Suprapubic skin (tissue), 4 donors: ENCODE data around the gene FANCE.

ENCODE experiments used
- POLR2A ChIP-seq, 2 donors: fragments of 450-650 bp; IDR thresholded peaks; one replicate each; pipeline ENCODE4 v1.6.1; 2017; ENCODE audit warnings: antibody characterized with exemption in 2 of 2, mild to moderate bottlenecking in 2 of 2, moderate library complexity in 2 of 2
- POLR2AphosphoS5 ChIP-seq, 3 donors: sonication (generic); formaldehyde crosslinking; IDR thresholded peaks; one replicate each; pipeline ENCODE4 v1.6.1; 2017; ENCODE audit warnings: antibody characterized with exemption in 3 of 3

DNA sequence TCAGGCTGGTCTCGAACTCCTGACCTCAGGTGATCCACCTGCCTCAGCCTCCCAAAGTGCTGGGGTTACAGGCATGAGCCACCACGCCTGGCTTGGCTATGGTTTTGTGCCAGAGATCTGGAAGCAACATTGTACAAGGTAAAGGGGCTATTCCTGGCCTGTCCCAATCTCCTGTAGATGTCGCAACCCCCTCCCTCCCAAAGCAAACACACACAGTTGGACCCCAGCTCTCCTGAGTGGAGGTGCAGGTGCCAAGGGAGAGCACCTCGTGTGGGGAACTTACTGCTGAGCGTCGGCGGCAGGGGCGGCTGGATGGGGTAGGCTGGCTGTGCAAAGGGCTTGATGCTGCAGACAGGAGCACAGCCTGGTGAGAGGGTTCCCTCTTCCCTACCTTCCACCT is 24.9 kb downstream of the FANCE start:
- TF ChIP-seq POLR2AphosphoS5 (IDR thresholded peaks at IDR 0.05) (no peak), POLR2A (IDR thresholded peaks at IDR 0.05) (no peak)
